NCI-H526 treated with DMSO at 0.1 percent for 48 hours (cell line): ENCODE results near the gene FBXO40.
"Not testable (repeated sequence)": the region's sequence is repeated elsewhere in the genome, so short reads cannot be mapped to it uniquely, and the experiment has no call there.

Experiments used
- DNase-seq: peaks from one replicate; lab custom pipeline; 2025; lab: John Stamatoyannopoulos, UW

The FBXO40 gene

GRCh38 chr3:121592856-121593702 is at the start of gene FBXO40:
FBXO40 (plus strand) TSS chr3:121593379; CDS start chr3:121620576, 27,197 bp downstream.
- peak; percentile 99 for DNase-seq

GRCh38 chr3:121545049-121545573 is 48.1 kb upstream of the FBXO40 start:
- no peak for DNase-seq

GRCh38 chr3:121545574-121546455 is 47.4 kb upstream of the FBXO40 start, which contains the start of gene POLQ:
POLQ (minus strand) TSS chr3:121545988; CDS start chr3:121545877, 111 bp downstream.
- DNase-seq, result peak; percentile 93

- no peak for DNase-seq
Observed at GRCh38 chr3:121552379-121552778, 40.8 kb upstream of the FBXO40 start.

- DNase-seq, result no peak
Observed at GRCh38 chr3:121552797-121553196, 40.4 kb upstream of the FBXO40 start.

- no peak for DNase-seq
Observed at GRCh38 chr3:121557426-121557934, 35.7 kb upstream of the FBXO40 start.

- no peak for DNase-seq
Observed at GRCh38 chr3:121562148-121562547, 31.0 kb upstream of the FBXO40 start.

- no peak for DNase-seq
Observed at GRCh38 chr3:121566773-121567172, 26.4 kb upstream of the FBXO40 start.

- no peak for DNase-seq
Observed at GRCh38 chr3:121567649-121568048, 25.5 kb upstream of the FBXO40 start, which contains the start of gene ARGFX. ARGFX (plus strand) TSS chr3:121567949; CDS start chr3:121570714, 2,765 bp downstream.

- DNase-seq, result no peak
Observed at GRCh38 chr3:121574449-121574848, 18.7 kb upstream of the FBXO40 start.

GRCh38 chr3:121581691-121582090 is 11.5 kb upstream of the FBXO40 start:
- DNase-seq, result no peak

GRCh38 chr3:121584418-121584817 is 8.8 kb upstream of the FBXO40 start:
- no peak for DNase-seq

- DNase-seq, result not testable (repeated sequence)
Observed at GRCh38 chr3:121593806-121594205, 627 bp downstream of the FBXO40 start.

GRCh38 chr3:121594850-121595249 is 1.7 kb downstream of the FBXO40 start:
- no peak for DNase-seq

GRCh38 chr3:121595765-121596406 is 2.7 kb downstream of the FBXO40 start:
- DNase-seq, result no peak

- DNase-seq, result no peak
Observed at GRCh38 chr3:121598564-121598963, 5.4 kb downstream of the FBXO40 start.

- DNase-seq, result not testable (repeated sequence)
Observed at GRCh38 chr3:121599900-121600299, 6.7 kb downstream of the FBXO40 start.

GRCh38 chr3:121601212-121601812 is 8.1 kb downstream of the FBXO40 start:
- DNase-seq, result no peak

GRCh38 chr3:121604759-121605158 is 11.6 kb downstream of the FBXO40 start:
- no peak for DNase-seq

GRCh38 chr3:121606106-121606505 is 12.9 kb downstream of the FBXO40 start:
- no peak for DNase-seq

- DNase-seq, result no peak
Observed at GRCh38 chr3:121619691-121620090, 26.5 kb downstream of the FBXO40 start.
